ENCODE data around the gene NANOS3.
"Not testable (repeated sequence)": the region's sequence is repeated elsewhere in the genome, so short reads cannot be mapped to it uniquely, and the experiment has no call there.

Gene NANOS3

GRCh38 chr19:13918726-13919411 is 41.9 kb downstream of the NANOS3 start:
- H3K4me3 ChIP-seq (ENCODE audit: low read depth, low read length), result no peak overlapping the region
- TF ChIP-seq CTCF (IDR thresholded peaks at IDR 0.05; ENCODE audit: borderline replicate concordance, insufficient read depth, low read depth, low read length), result no peak

- no peak overlapping the region for H3K4me3 ChIP-seq (ENCODE audit: low read depth, low read length)
- TF ChIP-seq CTCF (IDR thresholded peaks at IDR 0.05; ENCODE audit: borderline replicate concordance, insufficient read depth, low read depth, low read length), result no peak
These were observed 43.6 kb downstream of the NANOS3 start for GRCh38 chr19:13920524-13920923.

GRCh38 chr19:13920940-13921747 is 44.2 kb downstream of the NANOS3 start:
- TF ChIP-seq CTCF (IDR thresholded peaks at IDR 0.05; ENCODE audit: borderline replicate concordance, insufficient read depth, low read depth, low read length), result no peak

GRCh38 chr19:13922118-13922517 is 45.2 kb downstream of the NANOS3 start:
- not testable (repeated sequence) for H3K4me3 ChIP-seq (ENCODE audit: low read depth, low read length)

More at GRCh38 chr19:13920940-13921747, 44.2 kb downstream of the NANOS3 start:
- H3K4me3 ChIP-seq (ENCODE audit: low read depth, low read length), result no peak overlapping the region

GRCh38 chr19:13923194-13923987 is 46.5 kb downstream of the NANOS3 start:
- no peak overlapping the region for H3K4me3 ChIP-seq (ENCODE audit: low read depth, low read length)
- no peak for TF ChIP-seq CTCF (IDR thresholded peaks at IDR 0.05; ENCODE audit: borderline replicate concordance, insufficient read depth, low read depth, low read length)

GRCh38 chr19:13926010-13926409 is 49.1 kb downstream of the NANOS3 start:
- H3K4me3 ChIP-seq (ENCODE audit: low read depth, low read length), result no peak overlapping the region
- TF ChIP-seq CTCF (IDR thresholded peaks at IDR 0.05; ENCODE audit: borderline replicate concordance, insufficient read depth, low read depth, low read length), result no peak

- no peak overlapping the region for H3K4me3 ChIP-seq (ENCODE audit: low read depth, low read length)
- no peak for TF ChIP-seq CTCF (IDR thresholded peaks at IDR 0.05; ENCODE audit: borderline replicate concordance, insufficient read depth, low read depth, low read length)
These were observed 49.8 kb downstream of the NANOS3 start for GRCh38 chr19:13926715-13927114.
